SK-N-SH (cell line): ENCODE data around the gene OBP2A. TPM values are rescaled to one million over a fixed set of nuclear protein-coding genes. Genes with fewer than 3 reads are reported as not detected.

ENCODE experiments used
- CTCF ChIA-PET: fragments of 300-600, 350-600 bp; formaldehyde crosslinking; extraction: SDS; loops from one replicate; lab custom pipeline; 2021; lab: Yijun Ruan, JAX
- POLR2A ChIA-PET: fragments of 350-600 bp; sonication (Branson Sonifier 250); formaldehyde crosslinking; extraction: SDS; loops from one replicate; lab custom pipeline; 2020; ENCODE audit warnings: antibody characterized with exemption, inconsistent platforms; lab: Yijun Ruan, JAX
- DNase-seq: peaks from one replicate; pipeline ENCODE4 v3.0.0; 2012
- H2AFZ ChIP-seq: fragments of 200-600 bp; sonication (generic); 2 replicates; pipeline ENCODE4 v1.8.1; 2016; ENCODE audit warnings: antibody characterized with exemption, mild to moderate bottlenecking, low read depth
- H3F3A ChIP-seq: fragments of 200-600 bp; sonication (generic); replicated peaks from 2 replicates; pipeline ENCODE3; 2016; ENCODE audit warnings: antibody characterized with exemption, mild to moderate bottlenecking; ENCODE audit not compliant: insufficient read depth
- H3K27ac ChIP-seq, 2 experiments: fragments of 200-500 bp in 1 of 2; fragments of 200-600 bp in 1 of 2; sonication (Bioruptor generic) in 1 of 2; sonication (generic), shearing (Covaris generic) in 1 of 2; 2 replicates each; pipeline versions ENCODE4 v1.5.1 to v1.6.1; 2014 to 2016; ENCODE audit warnings: low read depth in 2 of 2, inconsistent platforms in 1 of 2, low read length in 1 of 2, mild to moderate bottlenecking in 1 of 2, mixed read lengths in 1 of 2
- H3K27me3 ChIP-seq: fragments of 200-600 bp; sonication (generic), shearing (Covaris generic); 2 replicates; pipeline ENCODE4 v1.6.1; 2016; ENCODE audit warnings: mixed run types; ENCODE audit not compliant: insufficient read depth
- H3K36me3 ChIP-seq, 2 experiments: fragments of 200-500 bp in 1 of 2; fragments of 200-600 bp in 1 of 2; sonication (Bioruptor generic) in 1 of 2; sonication (generic) in 1 of 2; replicated peaks in 1 of 2; 2 replicates each; pipeline versions ENCODE3 to v1.5.1; 2014 to 2016; ENCODE audit warnings: low read length in 1 of 2, mild to moderate bottlenecking in 1 of 2; ENCODE audit not compliant: insufficient read depth in 2 of 2, control insufficient read depth in 1 of 2
- H3K4me1 ChIP-seq, 2 experiments: fragments of 200-500 bp in 1 of 2; fragments of 200-600 bp in 1 of 2; sonication (Bioruptor generic) in 1 of 2; sonication (generic), shearing (Covaris generic) in 1 of 2; 2 replicates each; pipeline versions ENCODE4 v1.5.1 to v1.6.1; 2014 to 2016; ENCODE audit warnings: low read depth in 1 of 2, low read length in 1 of 2, mixed run types in 1 of 2; ENCODE audit not compliant: insufficient read depth in 2 of 2, control insufficient read depth in 1 of 2
- H3K4me2 ChIP-seq: fragments of 200-600 bp; sonication (generic), shearing (Covaris generic); 2 replicates; pipeline ENCODE4 v1.6.1; 2017; ENCODE audit warnings: mixed run types
- H3K4me3 ChIP-seq, 2 experiments: fragments of 200-500 bp in 1 of 2; fragments of 200-600 bp in 1 of 2; sonication (Bioruptor generic) in 1 of 2; sonication (generic), shearing (Covaris generic) in 1 of 2; 2 replicates each; pipeline versions ENCODE4 v1.5.1 to v1.8.1; 2014 to 2016; ENCODE audit warnings: low read depth in 2 of 2, inconsistent platforms in 1 of 2, low read length in 1 of 2, mild to moderate bottlenecking in 1 of 2, mixed read lengths in 1 of 2, moderate library complexity in 1 of 2
- H3K79me2 ChIP-seq: fragments of 200-600 bp; sonication (generic); 2 replicates; pipeline ENCODE4 v1.8.1; 2017; ENCODE audit warnings: mild to moderate bottlenecking; ENCODE audit not compliant: insufficient read depth
- H3K9ac ChIP-seq: fragments of 200-600 bp; sonication (generic); 2 replicates; pipeline ENCODE4 v1.6.1; 2017; ENCODE audit warnings: mixed run types
- H3K9me2 ChIP-seq: fragments of 200-600 bp; sonication (generic); 2 replicates; pipeline ENCODE4 v1.6.1; 2017; ENCODE audit warnings: mixed run types
- H3K9me3 ChIP-seq: fragments of 200-600 bp; sonication (generic); 2 replicates; pipeline ENCODE4 v1.6.1; 2017; ENCODE audit warnings: mixed run types, mild to moderate bottlenecking, moderate library complexity
- H4K20me1 ChIP-seq: fragments of 200-600 bp; sonication (generic); 2 replicates; pipeline ENCODE4 v1.6.1; 2017; ENCODE audit warnings: mild to moderate bottlenecking, mixed run types; ENCODE audit not compliant: insufficient read depth
- CTCF ChIP-seq: fragments of 200-600 bp; sonication (generic); IDR thresholded peaks from 2 replicates; pipeline ENCODE4 v1.6.1; 2017; ENCODE audit warnings: antibody characterized with exemption, mild to moderate bottlenecking, moderate library complexity
- EP300 ChIP-seq, 2 experiments: IDR thresholded peaks; 2 replicates each; pipeline versions ENCODE4 v1.4.0 to v1.6.1; 2012; ENCODE audit warnings: borderline replicate concordance in 1 of 2, low read depth in 1 of 2, low read length in 1 of 2
- FOXJ3 ChIP-seq: sonication (generic); formaldehyde crosslinking; IDR thresholded peaks from 2 replicates; pipeline ENCODE4 v1.5.1; 2020; ENCODE audit warnings: mild to moderate bottlenecking, missing genetic modification reagents
- FOXM1 ChIP-seq: IDR thresholded peaks from 2 replicates; pipeline ENCODE4 v1.4.0; 2012; ENCODE audit warnings: low read depth, mild to moderate bottlenecking
- GABPA ChIP-seq: IDR thresholded peaks from 2 replicates; pipeline ENCODE4 v1.4.0; 2012; ENCODE audit warnings: low read depth, mild to moderate bottlenecking
- MXI1 ChIP-seq: IDR thresholded peaks from 2 replicates; pipeline ENCODE4 v1.6.1; 2012; ENCODE audit warnings: mild to moderate bottlenecking, low read depth, low read length, improper control_type of control experiment
- NFIC ChIP-seq: IDR thresholded peaks from 2 replicates; pipeline ENCODE4 v1.4.0; 2012; ENCODE audit warnings: borderline replicate concordance
- NRF1 ChIP-seq: IDR thresholded peaks from 2 replicates; pipeline ENCODE4 v1.6.1; 2012; ENCODE audit warnings: low read depth, mild to moderate bottlenecking, low read length
- POLR2AphosphoS5 ChIP-seq: IDR thresholded peaks from 2 replicates; pipeline ENCODE4 v1.6.1; 2012; ENCODE audit warnings: low read depth, low read length
- RCOR1 ChIP-seq: fragments of 150-350 bp; IDR thresholded peaks from 2 replicates; pipeline ENCODE4 v1.6.1; 2017; ENCODE audit warnings: antibody characterized with exemption, low read length
- RXRA ChIP-seq: IDR thresholded peaks from 2 replicates; pipeline ENCODE4 v1.4.0; 2012; ENCODE audit warnings: low read depth, mild to moderate bottlenecking, borderline replicate concordance
- SIN3A ChIP-seq: IDR thresholded peaks from 2 replicates; pipeline ENCODE4 v1.6.1; 2012; ENCODE audit warnings: low read depth, mild to moderate bottlenecking, low read length, moderate library complexity, borderline replicate concordance
- ZBTB33 ChIP-seq: IDR thresholded peaks from 2 replicates; pipeline ENCODE4 v1.4.0; 2012; ENCODE audit warnings: low read depth, borderline replicate concordance
- WGBS: methylation state at CpG from one replicate; pipeline ENCODE4 v1.1.6; 2017; ENCODE audit warnings: low lambda C conversion rate; 5-methylcytosine and 5-hydroxymethylcytosine counted together
- polyA plus RNA-seq, 3 experiments: library from polyadenylated mRNA; depleted of rRNA; stranded (reverse); fragments of >200 nt; gene quantifications; 2 replicates each; pipeline ENCODE4 v1.2.3, GENCODE V29; 2012
- TF ChIP-seq, protein P1 (sequence below): IDR thresholded peaks from 2 replicates; pipeline ENCODE4 v1.6.1; 2012; ENCODE audit warnings: mild to moderate bottlenecking, low read depth, low read length, moderate library complexity
- TF ChIP-seq, protein P2 (sequence below): IDR thresholded peaks from 2 replicates; pipeline ENCODE4 v1.4.0; 2012; ENCODE audit warnings: low read depth
- TF ChIP-seq, protein P3 (sequence below): fragments of 150-350 bp; IDR thresholded peaks from 2 replicates; pipeline ENCODE4 v1.6.1; 2017; ENCODE audit warnings: antibody characterized with exemption, low read length, low read depth, borderline replicate concordance

Gene OBP2A
- polyA plus RNA-seq, 1 of the 3 experiments (the other 2 are of a cell fraction): not detected

DNA sequence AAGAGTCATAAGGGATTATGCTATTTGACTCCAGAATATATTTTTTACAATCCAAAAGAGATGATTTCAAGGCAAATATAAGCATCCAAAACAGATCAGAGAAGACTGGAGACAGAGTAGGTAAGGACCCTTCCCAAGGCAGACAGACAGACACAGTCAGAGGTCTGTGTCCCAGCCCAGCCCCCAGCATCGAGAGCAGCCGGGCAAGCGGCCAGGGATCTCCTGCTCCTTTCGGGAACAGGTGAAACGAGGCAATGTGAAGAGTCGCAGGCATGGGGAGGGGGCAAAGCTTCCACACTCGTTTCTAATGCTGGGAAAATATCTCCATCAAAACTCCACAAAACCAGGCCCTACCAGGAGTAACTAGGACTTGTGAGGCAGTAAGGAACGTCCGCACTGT, 21.4 kb downstream of the OBP2A start:
- H3K9ac ChIP-seq: no peak overlapping the region
- H3K9me2 ChIP-seq: no peaks in the 10 kb centered on the region
- no peaks in the 10 kb centered on the region for H3K36me3 ChIP-seq
- ChIA-PET POLR2A (interaction anchor here (0.7 kb wide), 1 partner anchor 393 kb away, joined by 3 read pairs; no protein-coding TSS in a partner anchor), CTCF (interaction anchor here (0.6 kb wide), 1 partner anchor 133 kb away, joined by 3 read pairs; no protein-coding TSS in a partner anchor)
- H3K27me3 ChIP-seq: no peaks in the 10 kb centered on the region
- no peaks in the 10 kb centered on the region for H3F3A ChIP-seq
- no peak overlapping the region for H3K27ac ChIP-seq
- no peaks in the 10 kb centered on the region for H4K20me1 ChIP-seq
- DNase-seq: no peak
- TF ChIP-seq RXRA: no peak
- TF ChIP-seq POLR2AphosphoS5: no peak
- TF ChIP-seq, protein P1, sequence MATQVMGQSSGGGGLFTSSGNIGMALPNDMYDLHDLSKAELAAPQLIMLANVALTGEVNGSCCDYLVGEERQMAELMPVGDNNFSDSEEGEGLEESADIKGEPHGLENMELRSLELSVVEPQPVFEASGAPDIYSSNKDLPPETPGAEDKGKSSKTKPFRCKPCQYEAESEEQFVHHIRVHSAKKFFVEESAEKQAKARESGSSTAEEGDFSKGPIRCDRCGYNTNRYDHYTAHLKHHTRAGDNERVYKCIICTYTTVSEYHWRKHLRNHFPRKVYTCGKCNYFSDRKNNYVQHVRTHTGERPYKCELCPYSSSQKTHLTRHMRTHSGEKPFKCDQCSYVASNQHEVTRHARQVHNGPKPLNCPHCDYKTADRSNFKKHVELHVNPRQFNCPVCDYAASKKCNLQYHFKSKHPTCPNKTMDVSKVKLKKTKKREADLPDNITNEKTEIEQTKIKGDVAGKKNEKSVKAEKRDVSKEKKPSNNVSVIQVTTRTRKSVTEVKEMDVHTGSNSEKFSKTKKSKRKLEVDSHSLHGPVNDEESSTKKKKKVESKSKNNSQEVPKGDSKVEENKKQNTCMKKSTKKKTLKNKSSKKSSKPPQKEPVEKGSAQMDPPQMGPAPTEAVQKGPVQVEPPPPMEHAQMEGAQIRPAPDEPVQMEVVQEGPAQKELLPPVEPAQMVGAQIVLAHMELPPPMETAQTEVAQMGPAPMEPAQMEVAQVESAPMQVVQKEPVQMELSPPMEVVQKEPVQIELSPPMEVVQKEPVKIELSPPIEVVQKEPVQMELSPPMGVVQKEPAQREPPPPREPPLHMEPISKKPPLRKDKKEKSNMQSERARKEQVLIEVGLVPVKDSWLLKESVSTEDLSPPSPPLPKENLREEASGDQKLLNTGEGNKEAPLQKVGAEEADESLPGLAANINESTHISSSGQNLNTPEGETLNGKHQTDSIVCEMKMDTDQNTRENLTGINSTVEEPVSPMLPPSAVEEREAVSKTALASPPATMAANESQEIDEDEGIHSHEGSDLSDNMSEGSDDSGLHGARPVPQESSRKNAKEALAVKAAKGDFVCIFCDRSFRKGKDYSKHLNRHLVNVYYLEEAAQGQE: no peak
- no peak for TF ChIP-seq GABPA
- no peak for TF ChIP-seq EP300 (IDR thresholded peaks at IDR 0.05; ENCODE audit: borderline replicate concordance in 1 of 2, low read depth in 1 of 2, low read length in 1 of 2)
- TF ChIP-seq, protein P2, sequence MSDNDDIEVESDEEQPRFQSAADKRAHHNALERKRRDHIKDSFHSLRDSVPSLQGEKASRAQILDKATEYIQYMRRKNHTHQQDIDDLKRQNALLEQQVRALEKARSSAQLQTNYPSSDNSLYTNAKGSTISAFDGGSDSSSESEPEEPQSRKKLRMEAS: no peak
- TF ChIP-seq, protein P3, sequence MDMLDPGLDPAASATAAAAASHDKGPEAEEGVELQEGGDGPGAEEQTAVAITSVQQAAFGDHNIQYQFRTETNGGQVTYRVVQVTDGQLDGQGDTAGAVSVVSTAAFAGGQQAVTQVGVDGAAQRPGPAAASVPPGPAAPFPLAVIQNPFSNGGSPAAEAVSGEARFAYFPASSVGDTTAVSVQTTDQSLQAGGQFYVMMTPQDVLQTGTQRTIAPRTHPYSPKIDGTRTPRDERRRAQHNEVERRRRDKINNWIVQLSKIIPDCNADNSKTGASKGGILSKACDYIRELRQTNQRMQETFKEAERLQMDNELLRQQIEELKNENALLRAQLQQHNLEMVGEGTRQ: no peak
- no peak for TF ChIP-seq NFIC
- TF ChIP-seq NRF1: no peak
- TF ChIP-seq SIN3A: no peak
- no peak for TF ChIP-seq RCOR1
- TF ChIP-seq CTCF: no peak
- TF ChIP-seq MXI1: no peak
- TF ChIP-seq ZBTB33: no peak
- TF ChIP-seq FOXJ3 (CRISPR knock-in tag): no peak
- TF ChIP-seq FOXM1: no peak
- no peak overlapping the region for H3K4me2 ChIP-seq
- WGBS: 38% methylated on average over 9 of the region's 9 CpGs
- H3K9me3 ChIP-seq: no peaks in the 10 kb centered on the region
- no peak overlapping the region for H2AFZ ChIP-seq
- H3K4me3 ChIP-seq: no peak overlapping the region
- H3K79me2 ChIP-seq: no peaks in the 10 kb centered on the region
- H3K4me1 ChIP-seq: no peaks in the 10 kb centered on the region
